HUES64 (cell line): ENCODE measurements around the gene PIGS.
A peak's percentile ranks its signal among the peaks of the same experiment; 100 is the strongest.
"Not testable (repeated sequence)": the region's sequence is repeated elsewhere in the genome, so short reads cannot be mapped to it uniquely, and the experiment has no call there.

Experiments
- H3K27ac ChIP-seq: 2 replicates; pipeline ENCODE4 v1.7.0; 2013; ENCODE audit warnings: low read depth, low read length, inconsistent platforms
- H3K27me3 ChIP-seq: 2 replicates; pipeline ENCODE4 v1.6.1; 2013; ENCODE audit warnings: mild to moderate bottlenecking, low read length; ENCODE audit not compliant: insufficient read depth
- H3K36me3 ChIP-seq: 2 replicates; pipeline ENCODE4 v1.6.1; 2013; ENCODE audit warnings: mild to moderate bottlenecking, low read length; ENCODE audit not compliant: insufficient read depth
- H3K4me1 ChIP-seq: 2 replicates; pipeline ENCODE4 v1.6.1; 2013; ENCODE audit warnings: mild to moderate bottlenecking, low read length, moderate library complexity; ENCODE audit not compliant: insufficient read depth
- H3K4me3 ChIP-seq: 2 replicates; pipeline ENCODE4 v1.5.1; 2013; ENCODE audit warnings: mild to moderate bottlenecking, low read length, moderate library complexity
- H3K9ac ChIP-seq: 2 replicates; pipeline ENCODE4 v1.6.1; 2013; ENCODE audit warnings: mild to moderate bottlenecking, low read depth, low read length
- H3K9me3 ChIP-seq: 2 replicates; pipeline ENCODE4 v1.6.1; 2013; ENCODE audit warnings: low read depth, low read length; ENCODE audit not compliant: insufficient read depth
- WGBS: fragments of 150-250, 120-280 bp; methylation state at CpG from one replicate; pipeline ENCODE4 v1.1.7; 2013; ENCODE audit warnings: missing lambda C conversion rate; 5-methylcytosine and 5-hydroxymethylcytosine counted together

Gene PIGS

DNA sequence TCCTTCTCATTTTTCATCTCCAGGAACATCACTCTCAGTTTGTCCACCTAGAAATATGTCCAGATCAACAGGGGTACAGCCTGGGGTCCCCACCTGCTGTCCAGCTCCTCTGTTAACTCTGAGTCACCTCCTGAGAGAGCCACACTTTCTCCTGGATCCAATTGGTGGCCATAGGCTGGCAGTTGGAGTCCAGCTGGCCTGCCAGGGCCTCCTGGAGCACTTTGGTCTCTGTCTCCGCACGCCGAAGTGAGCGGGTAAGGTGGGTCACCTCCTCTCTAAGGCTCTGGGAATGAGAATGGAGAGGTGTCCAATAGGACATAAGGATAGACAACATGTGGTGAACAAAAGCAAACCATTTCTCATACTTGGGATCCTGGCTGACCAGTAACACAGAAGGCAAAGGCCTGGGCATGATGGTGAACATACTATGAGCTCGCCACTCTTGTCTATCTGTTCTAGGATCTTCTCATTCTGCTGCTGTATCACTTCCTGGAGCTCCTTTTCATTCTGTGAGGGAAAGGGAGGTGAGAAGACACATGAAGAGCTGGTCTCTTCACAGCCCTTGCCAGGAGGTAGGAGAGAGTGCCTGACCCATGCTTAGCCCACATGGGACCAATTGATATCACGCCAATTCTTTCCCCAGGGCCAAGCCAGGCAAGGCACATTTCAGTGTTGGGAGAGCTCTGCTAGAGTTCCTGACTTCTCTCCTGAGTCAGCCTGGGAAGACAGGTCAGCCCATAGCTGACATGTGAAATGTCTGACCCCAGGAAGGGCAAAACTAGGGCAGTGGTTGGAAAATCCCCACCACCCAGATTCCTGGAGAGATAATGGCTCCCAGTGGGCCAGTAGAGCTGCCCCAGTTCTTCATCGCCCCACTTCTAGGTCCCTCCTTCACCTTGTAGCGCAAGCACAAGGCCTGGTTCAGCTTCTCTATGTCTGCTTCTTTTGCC, 7.2 kb upstream of the PIGS start:
- H3K27ac ChIP-seq: no peak overlapping the region
- no peak overlapping the region for H3K4me3 ChIP-seq
- peaks cover 3% of the 10 kb centered on the region; the same call in 1 of the 2 replicates for H3K27me3 ChIP-seq
- H3K4me1 ChIP-seq: peaks cover 3% of the 10 kb centered on the region; the same call in 1 of the 2 replicates
- 98% methylated on average over 8 of the region's 8 CpGs for WGBS
- no peaks in the 10 kb centered on the region for H3K9me3 ChIP-seq
- H3K36me3 ChIP-seq: peaks cover 63% of the 10 kb centered on the region
- no peak overlapping the region for H3K9ac ChIP-seq

GRCh38 chr17:28577466-28577824, 6.1 kb upstream of the PIGS start:
- Histone ChIP-seq H3K4me3 (no peak overlapping the region), H3K9ac (no peak overlapping the region), H3K4me1 (peaks cover 3% of the 10 kb centered on the region; the same call in 1 of the 2 replicates), H3K27me3 (peaks cover 10% of the 10 kb centered on the region; the same call in 1 of the 2 replicates), H3K27ac (no peak overlapping the region; the same call in 1 of the 2 replicates), H3K36me3 (peaks cover 53% of the 10 kb centered on the region), H3K9me3 (no peaks in the 10 kb centered on the region)
- WGBS: 81% methylated on average over 1 of the region's 3 CpGs

GRCh38 chr17:28576758-28577465, 5.6 kb upstream of the PIGS start, which contains the start of gene ALDOC:
Gene ALDOC (minus strand): TSS chr17:28576895. CDS start chr17:28575532, 1,363 bp downstream.
- peaks cover 3% of the 10 kb centered on the region; the same call in 1 of the 2 replicates for H3K4me1 ChIP-seq
- WGBS: 7% methylated on average over 26 of the region's 26 CpGs
- H3K27ac ChIP-seq: peak within 1 kb of the TSS; percentile 59; the same call in 1 of the 2 replicates
- H3K4me3 ChIP-seq: peak within 1 kb of the TSS; percentile 45
- H3K36me3 ChIP-seq: peaks cover 47% of the 10 kb centered on the region
- H3K9ac ChIP-seq: no peak within 1 kb of the TSS
- peaks cover 16% of the 10 kb centered on the region; the same call in 1 of the 2 replicates for H3K27me3 ChIP-seq
- H3K9me3 ChIP-seq: no peaks in the 10 kb centered on the region

DNA sequence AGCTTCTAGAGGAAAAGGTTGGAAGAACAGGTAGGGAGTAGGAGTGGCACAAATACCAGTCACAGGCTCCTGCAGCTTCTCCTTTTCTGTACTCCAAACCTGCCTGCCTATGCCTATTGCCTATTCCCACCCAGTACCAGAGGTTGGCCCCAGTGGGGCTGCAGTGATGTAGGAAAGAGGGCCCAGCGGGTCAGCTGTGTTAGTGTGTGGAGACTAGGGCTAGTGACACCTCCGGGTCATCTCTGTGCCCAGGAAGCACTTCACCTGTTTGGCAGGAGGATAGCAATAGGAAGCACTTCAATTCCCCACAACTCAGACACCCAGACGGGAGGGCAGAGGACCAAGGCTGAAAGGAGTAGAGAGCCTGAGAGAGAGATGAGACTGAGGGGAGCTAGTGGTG, 4.7 kb upstream of the PIGS start:
- Histone ChIP-seq H3K27me3 (peaks cover 18% of the 10 kb centered on the region; the same call in 1 of the 2 replicates), H3K4me3 (peak overlapping the region; percentile 39), H3K36me3 (peaks cover 43% of the 10 kb centered on the region)
- not testable (repeated sequence) for H3K4me1 ChIP-seq, H3K9me3 ChIP-seq, H3K9ac ChIP-seq, H3K27ac ChIP-seq
- WGBS: 76% methylated on average over 2 of the region's 3 CpGs

DNA sequence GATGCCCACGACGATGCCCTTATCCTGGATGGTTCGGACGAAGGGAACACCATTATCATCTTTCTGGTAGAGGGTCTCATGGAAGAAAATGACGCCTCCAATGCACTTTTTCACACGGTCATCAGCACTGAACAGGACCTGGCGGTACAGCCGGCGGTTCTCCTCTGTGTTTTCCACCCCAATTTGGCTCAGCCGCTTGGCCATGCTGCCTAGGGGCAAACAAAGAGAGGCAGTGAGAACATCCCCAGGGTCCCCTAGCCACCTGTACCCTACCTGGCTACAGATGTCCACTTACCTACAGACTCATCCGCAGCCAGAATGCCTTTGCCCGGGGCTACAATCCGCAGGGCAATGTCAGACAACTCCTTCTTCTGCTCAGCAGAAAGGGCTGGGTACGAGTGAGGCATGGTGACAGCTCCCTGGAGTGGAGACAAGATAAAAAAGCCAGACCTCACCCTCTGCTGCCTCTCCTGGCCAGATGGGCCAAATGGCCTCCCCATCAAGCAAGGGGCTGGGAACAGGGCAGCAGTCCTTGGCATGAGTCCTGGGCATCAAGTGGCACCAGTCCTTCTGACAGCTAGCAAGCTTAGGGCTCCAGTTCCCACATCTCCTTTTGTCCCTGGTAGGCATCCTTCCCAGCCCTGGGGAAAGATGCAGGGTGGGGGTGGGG, 3.9 kb upstream of the PIGS start:
- no peak overlapping the region for H3K4me3 ChIP-seq
- 93% methylated on average over 14 of the region's 14 CpGs for WGBS
- no peaks in the 10 kb centered on the region for H3K9me3 ChIP-seq
- peaks cover 18% of the 10 kb centered on the region; the same call in 1 of the 2 replicates for H3K27me3 ChIP-seq
- no peak overlapping the region for H3K9ac ChIP-seq
- H3K27ac ChIP-seq: no peak overlapping the region
- peaks cover 36% of the 10 kb centered on the region for H3K36me3 ChIP-seq
- peaks cover 6% of the 10 kb centered on the region for H3K4me1 ChIP-seq

- 90% methylated on average over 7 of the region's 7 CpGs for WGBS
- peaks cover 18% of the 10 kb centered on the region; the same call in 1 of the 2 replicates for H3K27me3 ChIP-seq
- no peak overlapping the region for H3K9ac ChIP-seq
- no peak overlapping the region for H3K4me3 ChIP-seq
- no peak overlapping the region for H3K27ac ChIP-seq
- H3K9me3 ChIP-seq: no peaks in the 10 kb centered on the region
- peaks cover 6% of the 10 kb centered on the region for H3K4me1 ChIP-seq
- H3K36me3 ChIP-seq: peaks cover 29% of the 10 kb centered on the region
Measured at GRCh38 chr17:28574526-28574925, 3.2 kb upstream of the PIGS start.

DNA sequence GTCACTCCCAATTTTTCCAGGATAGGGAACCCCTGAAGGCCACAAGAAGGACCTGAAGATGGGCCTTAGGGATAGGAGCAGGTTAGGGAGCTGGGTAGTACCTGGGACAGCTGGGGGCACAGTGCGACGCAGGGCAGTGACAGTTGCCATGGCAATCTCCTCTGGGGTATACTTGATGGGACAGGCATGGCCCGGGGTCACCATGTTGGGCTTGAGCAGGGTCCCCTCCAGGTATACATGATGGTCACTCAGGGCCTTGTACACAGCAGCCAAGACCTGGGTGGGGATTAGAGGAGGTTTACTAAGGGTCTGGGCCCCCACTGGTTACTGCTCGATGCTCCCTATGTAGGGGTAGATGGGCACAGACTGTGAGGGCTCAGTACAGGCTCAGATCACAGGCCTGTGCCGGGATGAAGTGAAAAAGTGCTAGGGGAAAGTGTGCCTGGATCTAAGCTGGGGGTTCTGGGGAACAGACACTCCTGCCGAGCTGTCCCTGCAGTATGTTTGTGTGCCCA, 2.7 kb upstream of the PIGS start:
- no peaks in the 10 kb centered on the region for H3K9me3 ChIP-seq
- peaks cover 24% of the 10 kb centered on the region for H3K36me3 ChIP-seq
- H3K4me1 ChIP-seq: peaks cover 6% of the 10 kb centered on the region
- no peak overlapping the region for H3K27ac ChIP-seq
- H3K9ac ChIP-seq: no peak overlapping the region
- H3K27me3 ChIP-seq: peaks cover 18% of the 10 kb centered on the region; the same call in 1 of the 2 replicates
- 91% methylated on average over 6 of the region's 6 CpGs for WGBS
- H3K4me3 ChIP-seq: no peak overlapping the region

GRCh38 chr17:28573521-28573920, 2.2 kb upstream of the PIGS start:
- H3K4me1 ChIP-seq: peaks cover 6% of the 10 kb centered on the region
- H3K36me3 ChIP-seq: peaks cover 18% of the 10 kb centered on the region
- H3K9me3 ChIP-seq: no peaks in the 10 kb centered on the region
- 89% methylated on average over 9 of the region's 9 CpGs for WGBS
- no peak overlapping the region for H3K27ac ChIP-seq
- peaks cover 18% of the 10 kb centered on the region; the same call in 1 of the 2 replicates for H3K27me3 ChIP-seq
- no peak overlapping the region for H3K9ac ChIP-seq
- H3K4me3 ChIP-seq: no peak overlapping the region

GRCh38 chr17:28573040-28573380, 1.7 kb upstream of the PIGS start:
- Histone ChIP-seq H3K4me3 (no peak overlapping the region), H3K27ac (no peak overlapping the region), H3K36me3 (peaks cover 13% of the 10 kb centered on the region), H3K4me1 (peaks cover 6% of the 10 kb centered on the region), H3K9me3 (no peaks in the 10 kb centered on the region), H3K9ac (no peak overlapping the region), H3K27me3 (peaks cover 18% of the 10 kb centered on the region; the same call in 1 of the 2 replicates)

DNA sequence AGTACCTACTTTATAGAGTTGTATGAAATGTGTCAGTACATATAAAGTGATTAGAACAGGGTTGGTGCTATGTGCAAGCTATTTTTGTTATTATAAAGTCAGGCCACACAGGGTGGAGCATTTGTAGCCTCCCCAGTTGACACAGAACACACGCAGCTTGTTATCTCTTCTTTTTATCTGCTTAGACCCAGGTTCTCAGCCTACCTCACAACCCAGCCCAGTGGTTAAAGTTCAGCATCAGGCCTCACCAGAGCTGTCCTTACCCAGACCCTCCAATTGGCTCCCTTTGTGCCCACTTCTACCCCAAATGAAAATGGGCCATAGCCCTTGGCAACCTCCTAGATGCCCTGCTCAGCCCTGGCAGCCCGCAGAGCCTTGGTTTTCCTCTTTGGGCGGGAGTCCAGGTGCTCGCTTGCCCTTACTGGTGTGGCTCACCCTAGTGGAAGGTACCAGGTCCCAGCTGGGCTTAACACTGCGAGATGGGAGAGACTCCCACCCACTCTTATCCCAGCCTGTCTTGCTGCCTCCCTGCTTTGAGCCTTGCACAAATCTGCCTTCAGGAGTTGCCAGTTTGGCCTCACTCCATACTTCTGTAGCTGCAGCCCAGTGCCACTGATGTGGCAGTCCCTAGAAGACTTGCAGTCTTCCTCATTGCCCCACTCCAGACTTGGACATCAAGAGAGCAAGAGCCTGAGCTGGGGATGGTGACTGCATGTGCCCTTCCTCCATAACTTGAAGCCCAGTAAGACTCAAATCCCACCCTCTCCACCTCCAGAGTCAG, 1.1 kb upstream of the PIGS start:
- Histone ChIP-seq H3K4me1 (peaks cover 6% of the 10 kb centered on the region), H3K36me3 (peaks cover 9% of the 10 kb centered on the region), H3K4me3 (peak overlapping the region; percentile 96; the same call in 1 of the 2 replicates), H3K9ac (no peak overlapping the region), H3K27ac (no peak overlapping the region), H3K27me3 (peaks cover 18% of the 10 kb centered on the region; the same call in 1 of the 2 replicates), H3K9me3 (no peaks in the 10 kb centered on the region)
- WGBS: 80% methylated on average over 5 of the region's 5 CpGs
